ENCODE data around the gene SLC1A4. TPM values are rescaled to one million over a fixed set of nuclear protein-coding genes. Genes with fewer than 3 reads are reported as not detected.

The SLC1A4 gene
- total and polyA plus RNA-seq, 2 of the 4 experiments (the other 2 are of a cell fraction), result 6.8 to 8.1 TPM

GRCh38 chr2:64985447-64985846 lies 3.8 kb upstream of the SLC1A4 start:
- Histone ChIP-seq H4K20me1 (ENCODE audit: insufficient read depth, low read length) (peaks cover under 1% of the 10 kb centered on the region; the same call in 1 of the 2 replicates), H3K18ac (ENCODE audit: low read depth, low read length) (no peak overlapping the region), H3K14ac (replicated peaks; ENCODE audit: low read depth, low read length) (no peak overlapping the region), H4K5ac (ENCODE audit: low read depth, low read length) (no peak overlapping the region), H3K4me1 (ENCODE audit: control insufficient read depth, insufficient read depth, low read length) (peaks cover 6% of the 10 kb centered on the region), H2AK9ac (replicated peaks; ENCODE audit: low read depth, low read length, poor library complexity) (no peak overlapping the region), H3K9me3 (ENCODE audit: control insufficient read depth, insufficient read depth, low read length) (no peaks in the 10 kb centered on the region), H3K27me3 (ENCODE audit: control insufficient read depth, insufficient read depth, low read length) (no peaks in the 10 kb centered on the region), H3K23ac (ENCODE audit: low read depth, low read length) (no peak overlapping the region), H3K4ac (ENCODE audit: low read depth, low read length) (no peak overlapping the region), H3K4me3 (ENCODE audit: insufficient read depth, low read depth, low read length) (no peak overlapping the region), H3K79me1 (ENCODE audit: low read depth in 1 of 2, low read length in 2 of 2) (peaks cover 5 to 19% of the 10 kb centered on the region in 2 experiments; a peak in 3 of 4 replicates), H2BK15ac (ENCODE audit: low read depth, low read length) (no peak overlapping the region), H2BK120ac (ENCODE audit: low read depth, low read length) (no peak overlapping the region), H3K9ac (ENCODE audit: low read depth, low read length) (no peak overlapping the region), H3K36me3 (ENCODE audit: control insufficient read depth, insufficient read depth, low read length) (no peaks in the 10 kb centered on the region), H2AK5ac (ENCODE audit: low read depth, low read length) (no peak overlapping the region), H2BK5ac (ENCODE audit: low read depth, low read length, poor library complexity, severe bottlenecking) (no peak overlapping the region), H4K91ac (ENCODE audit: insufficient read depth, low read depth, low read length) (no peak overlapping the region), H3K27ac (ENCODE audit: insufficient read depth, low read length) (no peak overlapping the region), H4K8ac (ENCODE audit: low read depth in 2 of 2, low read length in 2 of 2) (no peak overlapping the region), H3K9me1 (ENCODE audit: insufficient read depth, low read length) (peaks cover 4% of the 10 kb centered on the region), H3K56ac (ENCODE audit: extremely low read depth, insufficient read depth, low read length) (no peak overlapping the region), H3K4me2 (ENCODE audit: low read depth, low read length) (no peak overlapping the region), H2BK20ac (ENCODE audit: low read depth, low read length) (no peak overlapping the region), H2AFZ (replicated peaks; ENCODE audit: low read length, poor library complexity) (no peak overlapping the region)
- DNase-seq (no peak), ATAC-seq (ENCODE audit: low read depth) (no peak)
- POLR2A ChIA-PET (ENCODE audit: unreplicated experiment), result no interaction called here
- intact Hi-C loops (cut with micrococcal nuclease), result loop anchor here (5.0 kb wide), 1 partner anchor 33 kb away; no protein-coding TSS in a partner anchor
- no TSS peak for BruUV-seq (replicated peaks)
- CTCF ChIA-PET, result no interaction called here
- WGBS, 2 experiments (ENCODE audit: extremely low coverage in 2 of 2, insufficient read length in 1 of 2), result 90% methylated on average over 2 of the region's 7 CpGs; no CpG with 5 or more reads in 1 of the 2 experiments
- in situ Hi-C loops (cut with MboI; ENCODE audit: low sequenced_read_pairs), result no loop called here
- TF ChIP-seq CTCF (conservative IDR thresholded peaks at IDR 0.05; ENCODE audit: low read depth, low read length), result no peak
- TF ChIP-seq SMC3 (IDR thresholded peaks at IDR 0.05; ENCODE audit: low read depth, low read length), result no peak
- TF ChIP-seq RFX5 (IDR thresholded peaks at IDR 0.05; ENCODE audit: low read depth, low read length), result no peak
- no peak for TF ChIP-seq CHD1 (IDR thresholded peaks at IDR 0.05; ENCODE audit: low read depth, low read length)
- TF ChIP-seq USF2 (IDR thresholded peaks at IDR 0.05; ENCODE audit: low read depth, low read length), result no peak
- TF ChIP-seq RCOR1 (IDR thresholded peaks at IDR 0.05; ENCODE audit: insufficient replicate concordance, low read length), result no peak
- no peak for TF ChIP-seq MAZ (IDR thresholded peaks at IDR 0.05; ENCODE audit: borderline replicate concordance, low read depth, low read length)
- TF ChIP-seq BHLHE40 (IDR thresholded peaks at IDR 0.05; ENCODE audit: low read depth, low read length), result no peak
- no peak for TF ChIP-seq ELK1 (IDR thresholded peaks at IDR 0.05; ENCODE audit: borderline replicate concordance, low read depth, low read length)
- no peak for TF ChIP-seq MAFK (IDR thresholded peaks at IDR 0.05; ENCODE audit: low read depth, low read length)
- no peak for TF ChIP-seq MXI1 (IDR thresholded peaks at IDR 0.05; ENCODE audit: borderline replicate concordance, low read depth, low read length)
- TF ChIP-seq POLR2A (IDR thresholded peaks at IDR 0.05; ENCODE audit: low read depth, low read length), result no peak
- no peak for TF ChIP-seq CEBPB (IDR thresholded peaks at IDR 0.05; ENCODE audit: low read depth, low read length)
- dilution Hi-C loops (cut with HindIII; ENCODE audit: low sequenced_read_pairs, unreplicated experiment), result no loop called here

All from IMR-90 (cell line).